Right lung (tissue), 5 donors: Measurements from ENCODE around the gene PCARE. TPM values are rescaled to one million over a fixed set of nuclear protein-coding genes. Genes with fewer than 3 reads are reported as not detected.

Experiments
- DNase-seq, 2 donors: peaks; one replicate each; pipeline ENCODE4 v3.0.0-alpha.2; 2013
- polyA plus RNA-seq, 5 donors: library from polyadenylated mRNA; unstranded; fragments of 120-200 nt; gene quantifications; one replicate each; pipeline versions ENCODE4 v1.2.1 to v1.2.3, GENCODE V29; 2013; ENCODE audit warnings: inconsistent platforms in 1 of 5, low replicate concordance in 1 of 5; ENCODE audit not compliant: insufficient read length in 5 of 5, insufficient read depth in 1 of 5

Gene PCARE
- polyA plus RNA-seq, 5 donors, result 0.04 to 0.06 (median 0.05) TPM; not detected in 2

DNA sequence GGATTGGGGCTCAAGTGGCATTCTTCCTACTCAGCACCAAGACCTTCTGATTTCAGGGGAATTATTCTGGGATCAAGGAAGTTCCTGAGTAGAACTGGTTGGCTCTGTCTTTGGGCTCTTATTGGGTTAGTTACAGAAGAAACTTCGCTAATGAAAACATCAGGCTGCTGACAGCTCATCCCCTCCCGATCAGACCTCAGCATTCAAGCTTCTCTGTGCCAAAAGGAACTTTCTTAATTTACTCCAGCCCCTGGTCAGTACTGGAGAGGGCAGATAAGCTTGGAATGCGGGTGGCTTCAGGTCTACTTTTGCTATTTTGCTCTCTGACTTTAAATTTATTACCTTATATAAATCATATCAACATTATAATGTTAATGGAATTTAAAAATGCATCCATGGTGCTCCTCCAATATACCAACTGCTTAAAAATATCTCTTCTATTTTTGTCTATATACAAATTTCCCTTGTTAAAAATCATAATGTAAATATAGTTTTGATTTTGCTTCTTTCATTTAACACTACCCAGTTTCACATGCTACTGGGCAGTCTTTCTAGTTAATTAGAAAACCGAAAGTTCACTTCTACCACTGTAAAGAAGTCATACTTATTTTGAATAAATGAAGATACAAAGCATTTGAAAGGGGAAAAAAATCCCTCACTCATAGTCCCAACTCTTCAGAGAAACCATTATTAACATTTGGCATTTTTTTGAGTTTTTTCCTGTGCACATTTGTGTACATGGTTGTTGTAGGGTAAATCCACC is 34.4 kb downstream of the PCARE start:
- DNase-seq, result no peak

DNA sequence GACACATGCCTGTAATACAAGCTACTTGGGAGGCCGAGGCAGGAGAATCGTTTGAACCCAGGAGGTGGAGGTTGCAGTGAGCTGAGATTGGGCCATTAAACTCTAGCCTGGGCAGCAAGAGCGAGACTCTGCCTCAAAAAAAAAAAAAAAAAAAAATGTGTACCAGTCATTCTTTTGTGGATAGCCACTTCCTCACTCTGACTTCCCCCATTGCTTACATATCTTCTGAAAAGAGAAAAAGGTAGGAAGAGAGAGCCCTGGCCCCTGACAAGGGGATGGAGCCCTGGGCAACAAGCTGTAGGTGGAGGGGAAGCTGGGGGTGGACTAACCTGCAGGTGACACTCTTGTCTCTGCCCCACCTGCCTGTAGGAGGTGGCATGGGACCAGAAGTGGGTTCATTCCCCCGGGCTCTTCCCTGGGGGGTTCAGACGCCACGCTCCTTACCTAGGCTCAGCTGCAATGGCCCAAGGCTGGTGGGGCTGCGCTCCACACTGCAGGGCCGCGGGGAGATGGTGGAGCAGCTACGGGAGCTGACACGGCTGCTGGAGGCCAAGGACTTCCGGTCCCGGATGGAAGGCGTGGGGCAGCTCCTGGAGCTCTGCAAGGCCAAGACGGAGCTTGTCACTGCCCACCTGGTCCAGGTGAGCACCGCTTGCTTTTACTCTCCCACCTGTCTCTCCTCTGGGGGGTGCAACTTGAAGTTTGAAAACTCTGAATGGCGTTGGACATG is 39.1 kb downstream of the PCARE start:
- DNase-seq, result no peak

DNA sequence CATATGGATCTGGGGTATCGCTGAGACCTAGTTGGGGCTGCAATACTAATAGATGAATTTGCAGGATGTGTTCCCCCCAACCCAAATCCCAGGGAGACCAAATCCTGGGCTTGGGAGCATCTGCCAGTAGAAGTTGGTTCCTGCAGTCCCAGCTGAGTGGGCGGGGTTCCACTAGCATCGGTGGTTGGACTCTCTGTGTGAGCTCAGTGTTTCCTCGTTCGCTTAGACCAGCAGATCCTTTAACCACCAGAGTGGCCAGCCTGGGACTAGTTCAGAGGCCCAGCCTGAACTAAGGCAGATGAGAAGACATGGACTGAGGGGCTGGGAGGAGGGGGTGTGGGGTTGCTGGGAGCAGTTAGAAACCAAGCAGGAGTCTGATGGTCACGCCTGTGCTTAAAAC is 40.7 kb downstream of the PCARE start:
- no peak for DNase-seq

DNA sequence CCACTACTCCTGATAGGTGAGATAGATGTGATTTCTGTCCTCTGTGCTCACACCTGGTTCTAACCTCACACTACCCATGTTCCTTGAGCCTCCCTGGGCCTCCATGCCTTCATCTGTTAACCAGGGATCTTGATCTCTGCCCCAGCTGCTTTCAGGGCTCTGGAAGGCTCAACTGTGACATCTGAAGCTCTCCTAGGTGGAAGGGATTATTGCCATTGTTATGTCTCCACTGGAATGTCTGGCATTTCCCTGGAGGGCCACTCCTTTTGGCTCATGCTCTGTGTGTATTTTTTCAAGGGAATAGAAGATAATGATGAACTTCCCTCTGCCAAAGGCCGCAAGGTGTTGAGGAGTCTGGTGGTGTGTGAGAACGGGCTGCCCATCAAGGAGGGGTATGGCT is 41.2 kb downstream of the PCARE start:
- no peak for DNase-seq

DNA sequence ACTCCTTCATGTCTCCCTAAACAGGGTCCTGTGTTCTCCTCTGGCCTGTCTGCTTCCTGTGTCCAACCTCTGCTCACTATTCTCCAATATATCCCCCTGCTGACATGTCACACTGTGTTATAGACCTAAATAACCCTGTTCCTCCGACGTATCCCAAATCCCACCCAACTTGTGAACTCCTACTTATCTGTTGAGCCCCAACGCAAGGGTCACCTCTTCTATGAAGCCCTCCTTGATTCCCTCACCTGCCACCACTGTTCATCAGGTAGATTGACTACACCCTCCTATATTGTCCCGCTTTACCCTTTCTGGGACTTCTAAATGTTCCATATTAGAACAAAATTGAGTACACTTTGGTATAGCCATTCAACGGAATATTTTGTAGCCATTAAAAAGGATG is 42.1 kb downstream of the PCARE start:
- no peak for DNase-seq

GRCh38 chr2:29031046-29031445 is 43.3 kb downstream of the PCARE start:
- no peak for DNase-seq

GRCh38 chr2:29025711-29026110 is 48.6 kb downstream of the PCARE start:
- DNase-seq, result no peak

DNA sequence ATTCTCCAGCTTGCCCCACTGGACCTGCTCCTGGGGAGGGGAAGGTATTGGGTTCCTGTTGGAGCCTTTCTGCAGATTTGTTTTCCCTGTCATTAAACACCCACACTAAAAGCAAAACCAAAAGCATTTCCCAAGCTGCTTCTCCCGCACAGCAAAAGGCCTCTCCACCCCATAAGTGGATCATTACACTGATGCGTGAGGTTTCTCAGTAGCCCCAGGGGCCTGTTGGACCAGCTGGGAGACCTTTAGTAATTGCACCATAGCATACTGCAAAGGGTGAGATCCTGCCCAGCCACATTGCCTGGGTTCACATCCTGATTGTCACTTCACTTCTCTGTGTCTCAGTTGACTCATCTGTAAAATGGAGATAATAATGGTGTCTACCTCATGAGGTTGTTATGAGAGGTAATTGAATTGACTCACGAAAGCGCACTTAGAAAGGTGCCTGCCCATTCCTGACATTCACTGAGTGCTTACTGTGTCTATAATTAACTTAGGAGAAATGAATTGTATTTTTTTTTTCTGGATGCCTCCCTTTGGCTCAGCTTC is 49.4 kb downstream of the PCARE start:
- DNase-seq, result no peak

DNA sequence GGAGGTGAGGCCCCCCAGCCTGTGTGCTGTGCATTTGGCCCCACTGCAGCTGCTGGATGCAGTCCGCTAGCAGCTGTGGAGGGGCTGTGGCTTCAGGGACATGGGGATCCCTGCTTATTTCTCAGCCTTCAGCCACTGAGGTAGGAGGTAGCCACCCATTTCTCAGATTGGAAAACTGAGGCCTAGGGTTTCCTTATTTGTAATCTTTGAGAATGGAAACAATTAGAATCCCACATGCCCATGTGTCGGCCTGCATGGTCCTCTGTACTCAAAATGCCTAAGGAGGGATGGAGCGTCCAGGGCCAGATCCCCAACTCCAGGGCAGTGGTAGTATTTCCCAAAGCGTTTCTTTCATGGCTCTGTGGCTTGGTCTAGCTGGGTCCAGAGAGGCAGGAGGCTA is 51.1 kb downstream of the PCARE start:
- DNase-seq, result no peak

GRCh38 chr2:29022679-29023078 is 51.6 kb downstream of the PCARE start:
- no peak for DNase-seq

- DNase-seq, result no peak
Observed at GRCh38 chr2:29021886-29022285, 52.4 kb downstream of the PCARE start.

DNA sequence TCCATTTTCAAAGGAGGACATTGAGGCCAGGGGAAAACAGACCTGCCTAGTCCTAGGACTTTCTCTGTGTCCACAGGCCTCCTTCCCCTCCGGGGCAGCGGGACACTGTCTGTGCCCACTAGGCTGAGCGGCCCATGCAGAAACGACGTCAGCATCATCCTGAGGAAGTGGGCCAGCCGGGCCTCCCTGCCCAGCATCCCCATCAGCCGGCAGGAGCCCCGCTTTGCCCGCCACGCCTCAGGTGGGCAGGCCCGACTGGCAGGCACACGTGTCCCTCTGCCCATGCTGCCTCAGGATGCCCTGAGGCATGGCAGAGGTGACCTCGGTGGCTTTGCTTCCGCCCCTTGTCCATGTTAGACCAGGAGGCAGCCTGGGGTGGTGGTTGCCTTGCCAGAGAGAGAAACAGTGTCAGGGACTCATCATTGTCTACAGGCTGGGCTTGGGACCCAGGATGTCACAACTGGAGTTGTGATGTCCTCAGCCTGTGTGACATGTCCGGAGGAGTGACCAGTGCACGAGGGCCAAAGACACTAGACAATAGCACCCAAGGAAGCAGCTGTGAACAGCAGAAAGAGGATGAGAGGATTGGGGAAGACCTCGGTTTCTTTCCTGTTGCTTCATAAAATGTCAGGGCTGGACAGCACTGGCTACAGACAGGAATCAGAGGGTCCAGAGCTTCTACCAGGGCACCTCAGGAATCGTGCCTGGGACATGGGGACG is 56.4 kb downstream of the PCARE start:
- no peak for DNase-seq

GRCh38 chr2:29016504-29016903 is 57.8 kb downstream of the PCARE start:
- DNase-seq, result no peak

DNA sequence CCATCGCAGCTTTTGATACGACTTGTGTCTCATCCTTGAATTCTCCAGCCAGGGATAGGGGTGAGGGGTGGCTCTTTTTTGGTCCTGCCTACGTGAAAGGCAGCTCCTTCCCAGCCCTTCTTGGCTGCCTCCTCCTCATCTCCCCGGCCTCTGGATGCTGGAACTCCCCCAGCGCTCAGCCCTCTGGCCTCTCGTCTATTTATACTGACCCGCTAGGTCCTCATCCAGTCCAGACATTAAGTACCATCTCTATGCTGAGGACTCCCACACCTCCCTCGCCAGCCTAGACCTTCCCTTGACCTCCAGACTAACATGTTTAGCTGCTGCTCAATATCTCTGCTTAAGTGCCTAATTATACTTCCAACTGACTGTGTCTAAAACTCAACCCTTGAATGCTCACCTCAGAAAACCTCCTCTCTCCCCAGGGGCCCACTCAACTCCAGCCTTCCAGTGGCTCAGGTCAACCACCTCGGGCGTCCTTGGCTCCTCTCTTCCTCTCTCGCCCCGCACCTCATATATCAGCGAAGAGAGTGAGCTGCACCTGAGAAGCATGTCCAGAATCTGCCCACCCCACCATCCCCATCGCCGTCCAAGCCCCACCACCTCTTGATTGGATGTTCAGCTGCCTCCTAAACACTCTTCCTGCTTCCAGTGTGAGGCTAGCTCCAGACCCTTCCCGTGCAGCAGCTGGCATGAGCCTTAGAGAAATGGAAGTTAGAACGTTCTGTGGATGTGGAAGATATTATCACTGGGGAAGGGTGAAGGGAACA is 58.4 kb downstream of the PCARE start:
- no peak for DNase-seq

GRCh38 chr2:29014811-29015421 is 59.4 kb downstream of the PCARE start:
- no peak for DNase-seq

DNA sequence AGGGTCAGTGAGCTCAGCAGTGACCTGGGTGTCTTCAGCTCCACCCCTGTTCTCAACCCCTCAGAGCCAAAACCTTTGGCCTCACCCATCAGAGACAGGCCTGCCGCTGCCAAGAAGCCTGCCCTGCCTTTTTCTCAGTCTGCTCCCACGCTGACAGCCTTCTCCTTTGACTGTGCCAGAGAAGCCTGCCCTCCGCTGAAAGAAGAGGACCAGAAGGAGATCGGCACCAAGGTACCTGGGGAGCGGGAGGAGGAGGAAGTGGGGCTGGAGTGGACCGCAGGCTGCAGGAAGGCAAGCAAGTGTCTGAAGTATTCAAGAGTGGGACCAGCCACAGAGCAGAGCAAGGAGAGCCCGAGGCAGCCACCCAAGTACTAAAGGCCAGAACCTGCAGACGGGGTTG is 60.0 kb downstream of the PCARE start:
- no peak for DNase-seq

GRCh38 chr2:29013057-29013780 is 61.1 kb downstream of the PCARE start:
- no peak for DNase-seq

DNA sequence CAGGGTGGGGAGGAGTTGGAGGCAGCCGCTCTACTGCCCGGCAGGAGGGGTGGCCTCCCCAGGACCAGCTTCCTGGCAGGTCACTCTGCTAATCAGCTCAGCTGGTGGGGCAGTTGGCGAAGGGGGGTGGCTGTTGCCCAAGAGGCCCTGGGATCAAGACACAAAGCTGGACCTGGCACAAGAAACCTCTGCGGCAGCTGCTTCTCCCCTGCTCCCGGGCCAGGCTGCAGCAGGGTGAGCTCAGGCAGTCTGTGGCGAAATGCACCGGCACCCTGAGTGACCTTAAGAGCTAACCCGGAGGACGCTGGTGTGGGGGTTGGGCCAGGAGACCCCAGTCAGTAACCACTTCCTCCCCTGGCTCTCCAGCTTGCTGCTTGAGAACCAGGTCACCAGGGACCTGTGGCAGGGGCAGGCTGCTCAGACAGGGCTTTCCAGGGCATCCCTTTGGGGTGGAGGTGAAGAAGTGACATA is 62.1 kb downstream of the PCARE start:
- no peak for DNase-seq
